B cell (primary cell): ENCODE data around the gene PTPRN2.

ENCODE experiments used
- CTCF ChIP-seq: fragments of 200-600 bp; IDR thresholded peaks from one replicate; pipeline ENCODE4 v1.8.0; 2022; ENCODE audit warnings: antibody characterized with exemption, mild to moderate bottlenecking
- EZH2 ChIP-seq: IDR thresholded peaks from 2 replicates; pipeline ENCODE4 v1.6.1; 2012; ENCODE audit warnings: borderline replicate concordance, low read depth, mild to moderate bottlenecking, moderate library complexity, low read length; ENCODE audit not compliant: insufficient read depth, poor library complexity, severe bottlenecking

- TF ChIP-seq CTCF, result no peak
- TF ChIP-seq EZH2, result no peak
Observed at GRCh38 chr7:158228986-158229385, 358.6 kb downstream of the PTPRN2 start.
